Measurements from ENCODE around the gene RAD51B.

GRCh38 chr14:68421116-68421515 lies 601.5 kb downstream of the RAD51B start:
- TF ChIP-seq CTCF (IDR thresholded peaks at IDR 0.05): no peak
- TF ChIP-seq POLR2A (IDR thresholded peaks at IDR 0.05): no peak
- no peak for TF ChIP-seq EP300 (IDR thresholded peaks at IDR 0.05)
- no peak for TF ChIP-seq POLR2AphosphoS5 (IDR thresholded peaks at IDR 0.05)
